Effector memory CD4-positive, alpha-beta T cell (primary cell): Measurements from ENCODE around the gene SLC1A1.

Experiments used
- DNase-seq, 3 donors: peaks; one replicate each; pipeline ENCODE4 v3.0.0-alpha.2; 2020
- H3K27ac ChIP-seq: 2 replicates; pipeline ENCODE4 v1.7.0; 2013; ENCODE audit warnings: mild to moderate bottlenecking, low read length, moderate library complexity; ENCODE audit not compliant: insufficient read depth, poor library complexity, severe bottlenecking
- H3K27me3 ChIP-seq: replicated peaks from 2 replicates; pipeline ENCODE4 v1.7.0; 2013; ENCODE audit warnings: mild to moderate bottlenecking, low read length; ENCODE audit not compliant: insufficient read depth, control insufficient read depth, poor library complexity, severe bottlenecking
- H3K36me3 ChIP-seq: 2 replicates; pipeline ENCODE4 v1.7.0; 2013; ENCODE audit warnings: mild to moderate bottlenecking, low read length, moderate library complexity; ENCODE audit not compliant: control insufficient read depth, insufficient read depth
- H3K4me1 ChIP-seq: 2 replicates; pipeline ENCODE4 v1.7.0; 2013; ENCODE audit warnings: low read length, mild to moderate bottlenecking; ENCODE audit not compliant: control insufficient read depth, insufficient read depth, poor library complexity, severe bottlenecking
- H3K4me3 ChIP-seq: 2 replicates; pipeline ENCODE4 v1.7.0; 2013; ENCODE audit warnings: low read length, low read depth, mild to moderate bottlenecking; ENCODE audit not compliant: insufficient read depth, poor library complexity, severe bottlenecking
- H3K9me3 ChIP-seq: 2 replicates; pipeline ENCODE4 v1.7.0; 2013; ENCODE audit warnings: mild to moderate bottlenecking, low read length, moderate library complexity; ENCODE audit not compliant: control insufficient read depth
- total RNA-seq, 3 donors: gene quantifications; one replicate each; lab custom pipeline; 2026; lab: John Stamatoyannopoulos, UW

Gene SLC1A1
- total RNA-seq = 0.17 to 0.19 (median 0.17) reads per million in 3 donors

- Histone ChIP-seq H3K27me3 (peaks cover 21% of the 10 kb centered on the region), H3K4me1 (peaks cover 5% of the 10 kb centered on the region), H3K9me3 (no peaks in the 10 kb centered on the region), H3K36me3 (no peaks in the 10 kb centered on the region), H3K27ac (no peak within 1 kb of the TSS), H3K4me3 (peak within 1 kb of the TSS; percentile 61)
- no peak for DNase-seq
Measured at GRCh38 chr9:4489919-4490704, at the start of gene SLC1A1. Gene SLC1A1, plus strand, starts transcription at chr9:4490468. Its CDS starts 212 bp downstream, at chr9:4490680.

GRCh38 chr9:4442806-4443205 is 47.5 kb upstream of the SLC1A1 start:
- H3K36me3 ChIP-seq = no peaks in the 10 kb centered on the region
- no peaks in the 10 kb centered on the region for H3K4me1 ChIP-seq
- no peaks in the 10 kb centered on the region for H3K27me3 ChIP-seq
- H3K4me3 ChIP-seq = no peak overlapping the region
- no peak for DNase-seq
- no peaks in the 10 kb centered on the region for H3K9me3 ChIP-seq
- no peak overlapping the region for H3K27ac ChIP-seq

- Histone ChIP-seq H3K27me3 (no peaks in the 10 kb centered on the region), H3K4me3 (no peak overlapping the region)
- DNase-seq = no peak
Measured at GRCh38 chr9:4443439-4443838, 46.8 kb upstream of the SLC1A1 start.

GRCh38 chr9:4461437-4461836 is 28.8 kb upstream of the SLC1A1 start:
- DNase-seq = no peak
- no peaks in the 10 kb centered on the region for H3K36me3 ChIP-seq
- no peak overlapping the region for H3K27ac ChIP-seq
- no peak overlapping the region for H3K4me3 ChIP-seq
- no peaks in the 10 kb centered on the region for H3K4me1 ChIP-seq
- H3K9me3 ChIP-seq = no peaks in the 10 kb centered on the region
- no peaks in the 10 kb centered on the region for H3K27me3 ChIP-seq

More at GRCh38 chr9:4443439-4443838, 46.8 kb upstream of the SLC1A1 start:
- Histone ChIP-seq H3K27ac (no peak overlapping the region), H3K9me3 (no peaks in the 10 kb centered on the region), H3K36me3 (no peaks in the 10 kb centered on the region), H3K4me1 (no peaks in the 10 kb centered on the region)

GRCh38 chr9:4463824-4464223 is 26.4 kb upstream of the SLC1A1 start:
- H3K27me3 ChIP-seq = no peaks in the 10 kb centered on the region
- H3K4me3 ChIP-seq = no peak overlapping the region
- no peaks in the 10 kb centered on the region for H3K4me1 ChIP-seq
- H3K36me3 ChIP-seq = no peaks in the 10 kb centered on the region
- DNase-seq = no peak
- no peaks in the 10 kb centered on the region for H3K9me3 ChIP-seq
- H3K27ac ChIP-seq = no peak overlapping the region

- H3K36me3 ChIP-seq = no peaks in the 10 kb centered on the region
- no peaks in the 10 kb centered on the region for H3K4me1 ChIP-seq
- H3K9me3 ChIP-seq = no peaks in the 10 kb centered on the region
- no peak overlapping the region for H3K4me3 ChIP-seq
- H3K27ac ChIP-seq = no peak overlapping the region
- DNase-seq = no peak
- no peaks in the 10 kb centered on the region for H3K27me3 ChIP-seq
Measured at GRCh38 chr9:4464911-4465513, 25.3 kb upstream of the SLC1A1 start.

GRCh38 chr9:4465910-4466309 is 24.4 kb upstream of the SLC1A1 start:
- H3K4me3 ChIP-seq = no peak overlapping the region
- H3K9me3 ChIP-seq = no peaks in the 10 kb centered on the region
- no peaks in the 10 kb centered on the region for H3K36me3 ChIP-seq
- H3K27ac ChIP-seq = no peak overlapping the region
- no peak for DNase-seq
- H3K4me1 ChIP-seq = no peaks in the 10 kb centered on the region
- H3K27me3 ChIP-seq = no peaks in the 10 kb centered on the region

- no peak overlapping the region for H3K27ac ChIP-seq
- no peaks in the 10 kb centered on the region for H3K4me1 ChIP-seq
- H3K4me3 ChIP-seq = no peak overlapping the region
- H3K9me3 ChIP-seq = no peaks in the 10 kb centered on the region
- no peak for DNase-seq
- H3K36me3 ChIP-seq = no peaks in the 10 kb centered on the region
- no peaks in the 10 kb centered on the region for H3K27me3 ChIP-seq
Measured at GRCh38 chr9:4475301-4475700, 15.0 kb upstream of the SLC1A1 start.

- Histone ChIP-seq H3K9me3 (no peaks in the 10 kb centered on the region), H3K4me1 (peaks cover 5% of the 10 kb centered on the region), H3K27ac (no peak overlapping the region), H3K4me3 (no peak overlapping the region), H3K36me3 (no peaks in the 10 kb centered on the region), H3K27me3 (peaks cover 5% of the 10 kb centered on the region)
- DNase-seq = no peak
Measured at GRCh38 chr9:4486176-4486575, 4.1 kb upstream of the SLC1A1 start.

GRCh38 chr9:4489562-4489918 is 728 bp upstream of the SLC1A1 start:
- Histone ChIP-seq H3K27ac (no peak overlapping the region), H3K36me3 (no peaks in the 10 kb centered on the region), H3K4me3 (peak overlapping the region; percentile 61), H3K9me3 (no peaks in the 10 kb centered on the region), H3K27me3 (peaks cover 21% of the 10 kb centered on the region), H3K4me1 (peaks cover 5% of the 10 kb centered on the region)
- no peak for DNase-seq
